Smooth muscle cell (in vitro differentiated cells): Measurements from ENCODE around the gene ST8SIA1. TPM values are rescaled to one million over a fixed set of nuclear protein-coding genes. Genes with fewer than 3 reads are reported as not detected.
A peak's percentile ranks its signal among the peaks of the same experiment; 100 is the strongest.

Experiments
- DNase-seq: peaks from one replicate; lab custom pipeline; 2025; ENCODE audit not compliant: unreplicated experiment; lab: John Stamatoyannopoulos, UW
- H2AFZ ChIP-seq: fragments of 200-600 bp; sonication (generic); 2 replicates; pipeline ENCODE4 v1.6.0; 2016; ENCODE audit warnings: antibody characterized with exemption, low read depth, mild to moderate bottlenecking
- H3F3A ChIP-seq: fragments of 200-600 bp; sonication (generic); 2 replicates; pipeline ENCODE4 v1.6.0; 2017; ENCODE audit warnings: antibody characterized with exemption, low read depth
- H3K27ac ChIP-seq: fragments of 200-600 bp; sonication (generic); 2 replicates; pipeline ENCODE4 v1.5.1; 2016; ENCODE audit warnings: low read depth, mild to moderate bottlenecking
- H3K27me3 ChIP-seq: fragments of 200-600 bp; sonication (generic); 2 replicates; pipeline ENCODE4 v1.6.1; 2016; ENCODE audit warnings: low read depth, mild to moderate bottlenecking
- H3K36me3 ChIP-seq: fragments of 200-600 bp; sonication (generic); 2 replicates; pipeline ENCODE4 v1.5.1; 2016; ENCODE audit warnings: low read depth
- H3K4me1 ChIP-seq: fragments of 200-600 bp; sonication (generic); 2 replicates; pipeline ENCODE4 v1.5.1; 2016; ENCODE audit warnings: low read depth
- H3K4me2 ChIP-seq: fragments of 200-600 bp; sonication (generic); 2 replicates; pipeline ENCODE4 v1.6.0; 2016; ENCODE audit warnings: mild to moderate bottlenecking
- H3K4me3 ChIP-seq: fragments of 200-600 bp; sonication (generic); 2 replicates; pipeline ENCODE4 v1.5.1; 2016; ENCODE audit warnings: mild to moderate bottlenecking
- H3K79me2 ChIP-seq: fragments of 200-600 bp; sonication (generic); 2 replicates; pipeline ENCODE4 v1.6.0; 2016; ENCODE audit warnings: low read depth, mild to moderate bottlenecking
- H3K9ac ChIP-seq: fragments of 200-600 bp; sonication (generic); 2 replicates; pipeline ENCODE4 v1.6.0; 2016; ENCODE audit warnings: low read depth
- H3K9me3 ChIP-seq: fragments of 200-600 bp; sonication (generic); replicated peaks from 2 replicates; pipeline ENCODE4 v1.5.1; 2016; ENCODE audit warnings: low read depth
- H4K20me1 ChIP-seq: fragments of 200-600 bp; sonication (generic); 2 replicates; pipeline ENCODE4 v1.6.0; 2016; ENCODE audit warnings: low read depth
- CTCF ChIP-seq: fragments of 200-600 bp; sonication (generic); IDR thresholded peaks from 2 replicates; pipeline ENCODE4 v1.5.1; 2017; ENCODE audit warnings: borderline replicate concordance, mild to moderate bottlenecking, antibody characterized with exemption; ENCODE audit not compliant: insufficient read depth, poor library complexity, severe bottlenecking
- WGBS: methylation state at CpG from one replicate; pipeline ENCODE4 v1.1.7; 2016; ENCODE audit warnings: low lambda C conversion rate; 5-methylcytosine and 5-hydroxymethylcytosine counted together
- polyA plus RNA-seq: library from polyadenylated mRNA; unstranded; fragments of >200 nt; fragmentation: Nextera tagmentation; extraction: Ambion mirVana; gene quantifications from 2 replicates; pipeline ENCODE4 v1.2.1, GENCODE V29; 2016
- total RNA-seq: library from RNA; depleted of rRNA; stranded (reverse); fragments of >200 nt; gene quantifications from 2 replicates; pipeline ENCODE4 v1.2.3, GENCODE V29; 2014

Gene ST8SIA1
- total and polyA plus RNA-seq, 2 experiments from 2014 or later: 3.7 to 5.3 TPM

- Histone ChIP-seq H3K36me3 (no peaks in the 10 kb centered on the region), H3K79me2 (no peaks in the 10 kb centered on the region), H3K9ac (no peak overlapping the region), H3K9me3 (no peaks in the 10 kb centered on the region), H3F3A (peaks cover 17% of the 10 kb centered on the region), H2AFZ (no peak overlapping the region), H3K4me1 (no peaks in the 10 kb centered on the region), H3K4me2 (peak overlapping the region; percentile 42), H3K4me3 (no peak overlapping the region), H3K27me3 (no peaks in the 10 kb centered on the region), H3K27ac (peak overlapping the region; percentile 81), H4K20me1 (no peaks in the 10 kb centered on the region)
- no peak for DNase-seq
- no peak for TF ChIP-seq CTCF
- 75% methylated on average over 2 of the region's 2 CpGs for WGBS
Observed at GRCh38 chr12:22228022-22228875, 106.3 kb downstream of the ST8SIA1 start.

- H3K4me3 ChIP-seq: no peak overlapping the region
- H3K27me3 ChIP-seq: no peaks in the 10 kb centered on the region
- H2AFZ ChIP-seq: no peak overlapping the region
- no peaks in the 10 kb centered on the region for H3K9me3 ChIP-seq
- H3K9ac ChIP-seq: no peak overlapping the region
- H4K20me1 ChIP-seq: no peaks in the 10 kb centered on the region
- H3F3A ChIP-seq: no peaks in the 10 kb centered on the region
- 79% methylated on average over 4 of the region's 4 CpGs for WGBS
- no peak for TF ChIP-seq CTCF
- no peak overlapping the region for H3K4me2 ChIP-seq
- DNase-seq: no peak
- no peaks in the 10 kb centered on the region for H3K4me1 ChIP-seq
- no peaks in the 10 kb centered on the region for H3K79me2 ChIP-seq
- H3K36me3 ChIP-seq: no peaks in the 10 kb centered on the region
- H3K27ac ChIP-seq: no peak overlapping the region
Observed at GRCh38 chr12:22223356-22223755, 111.2 kb downstream of the ST8SIA1 start.

GRCh38 chr12:22217556-22217955 lies 117.0 kb downstream of the ST8SIA1 start:
- WGBS: 90% methylated on average over 1 of the region's 1 CpG
- Histone ChIP-seq H3K27me3 (no peaks in the 10 kb centered on the region), H3F3A (no peaks in the 10 kb centered on the region), H3K4me3 (no peak overlapping the region), H3K9ac (no peak overlapping the region), H3K9me3 (no peaks in the 10 kb centered on the region), H4K20me1 (no peaks in the 10 kb centered on the region), H3K4me2 (no peak overlapping the region), H3K79me2 (no peaks in the 10 kb centered on the region), H3K4me1 (no peaks in the 10 kb centered on the region), H3K27ac (no peak overlapping the region), H2AFZ (no peak overlapping the region), H3K36me3 (no peaks in the 10 kb centered on the region)
- no peak for TF ChIP-seq CTCF
- DNase-seq: no peak
